ENCODE data around the gene DNAJA3. TPM values are rescaled to one million over a fixed set of nuclear protein-coding genes. Genes with fewer than 3 reads are reported as not detected.

DNAJA3 gene
- total and polyA plus RNA-seq, 9 of the 15 experiments (the other 6 are each of a cell fraction or from before 2014, with no cell fraction given): 8.1 to 105 (median 79.0) TPM

DNA sequence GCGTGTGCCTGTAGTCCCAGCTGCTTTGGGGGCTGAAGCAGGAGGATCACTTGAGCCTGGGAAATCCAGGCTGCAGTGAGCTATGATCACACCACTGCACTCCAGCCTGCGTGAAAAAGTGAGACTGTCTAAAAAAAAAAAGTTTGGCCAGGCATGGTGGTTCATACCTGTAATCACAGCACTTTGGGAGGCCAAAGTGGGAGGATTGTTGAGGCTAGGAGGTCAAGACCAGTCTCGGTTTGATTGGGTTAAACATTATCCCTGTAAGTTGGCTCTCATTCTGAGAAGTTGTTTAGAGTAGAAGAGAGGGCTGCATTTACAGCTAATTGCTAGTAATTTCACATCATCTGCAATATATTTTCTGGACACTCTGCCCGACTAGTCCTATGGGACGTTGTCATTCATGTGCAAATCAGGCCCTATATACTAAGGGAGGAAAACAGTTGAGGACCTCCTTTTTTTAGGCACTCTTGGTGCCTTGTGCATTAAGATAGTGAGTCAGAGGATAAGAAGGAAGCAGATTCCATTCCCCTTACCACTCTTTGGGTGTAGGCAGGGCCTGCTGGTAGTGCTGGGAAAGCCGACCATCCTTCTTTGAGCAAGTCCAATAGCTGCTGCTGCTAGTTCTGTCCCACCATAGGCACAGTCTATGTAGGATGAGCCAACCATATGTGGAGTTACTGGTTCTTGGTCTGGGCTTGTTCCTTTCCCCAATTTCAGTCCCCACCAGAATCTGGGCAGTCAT, 69.2 kb downstream of the DNAJA3 start:
- no peak overlapping the region for H2AFZ ChIP-seq (ENCODE audit: low read depth, low read length)
- no TSS peak for BruUV-seq (replicated peaks)
- in situ Hi-C loops (cut with MboI) (no loop called here), intact Hi-C loops (cut with micrococcal nuclease) (no loop called here)
- H3K79me2 ChIP-seq (ENCODE audit: control insufficient read depth, insufficient read depth, low read length): peaks cover 36% of the 10 kb centered on the region
- no peaks in the 10 kb centered on the region for H3K9me1 ChIP-seq (ENCODE audit: control insufficient read depth, insufficient read depth, low read length)
- DNase-seq (ENCODE audit: extremely low read depth in 1 of 4, low spot score in 3 of 4) (no peak), FAIRE-seq (no peak), ATAC-seq (no peak)
- H3K27ac ChIP-seq (ENCODE audit: extremely low read depth, low read depth, low read length): no peak overlapping the region
- ChIA-PET POLR2A (interaction anchor here (1.5 kb wide), 1 partner anchor 10 kb away, joined by 4 read pairs; no protein-coding TSS in a partner anchor), CTCF (ENCODE audit: low intra/inter-chr PET ratio) (no interaction called here)
- TF ChIP-seq ELF2 (CRISPR knock-in tag; IDR thresholded peaks at IDR 0.05) (no peak), PML (IDR thresholded peaks at IDR 0.05; ENCODE audit: low read length) (no peak), ZFX (CRISPR knock-in tag; IDR thresholded peaks at IDR 0.05) (no peak), TAF9B (IDR thresholded peaks at IDR 0.05; ENCODE audit: partially characterized antibody) (no peak), ZNF121 (CRISPR knock-in tag; conservative IDR thresholded peaks at IDR 0.05) (no peak), CXXC5 (CRISPR knock-in tag; IDR thresholded peaks at IDR 0.05) (no peak), ELF4 (CRISPR knock-in tag; IDR thresholded peaks at IDR 0.05) (no peak), POLR2AphosphoS5 (IDR thresholded peaks at IDR 0.05; ENCODE audit: control insufficient read depth, insufficient read depth, low read depth, low read length) (no peak), BHLHE40 (IDR thresholded peaks at IDR 0.05; ENCODE audit: low read length) (no peak), CBFA2T3 (IDR thresholded peaks at IDR 0.05) (no peak), WHSC1 (IDR thresholded peaks at IDR 0.05; ENCODE audit: low read length) (no peak)
- TF ChIP-seq, protein P1, sequence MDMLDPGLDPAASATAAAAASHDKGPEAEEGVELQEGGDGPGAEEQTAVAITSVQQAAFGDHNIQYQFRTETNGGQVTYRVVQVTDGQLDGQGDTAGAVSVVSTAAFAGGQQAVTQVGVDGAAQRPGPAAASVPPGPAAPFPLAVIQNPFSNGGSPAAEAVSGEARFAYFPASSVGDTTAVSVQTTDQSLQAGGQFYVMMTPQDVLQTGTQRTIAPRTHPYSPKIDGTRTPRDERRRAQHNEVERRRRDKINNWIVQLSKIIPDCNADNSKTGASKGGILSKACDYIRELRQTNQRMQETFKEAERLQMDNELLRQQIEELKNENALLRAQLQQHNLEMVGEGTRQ (CRISPR knock-in tag; IDR thresholded peaks at IDR 0.05): no peak
- TF ChIP-seq, protein P2, sequence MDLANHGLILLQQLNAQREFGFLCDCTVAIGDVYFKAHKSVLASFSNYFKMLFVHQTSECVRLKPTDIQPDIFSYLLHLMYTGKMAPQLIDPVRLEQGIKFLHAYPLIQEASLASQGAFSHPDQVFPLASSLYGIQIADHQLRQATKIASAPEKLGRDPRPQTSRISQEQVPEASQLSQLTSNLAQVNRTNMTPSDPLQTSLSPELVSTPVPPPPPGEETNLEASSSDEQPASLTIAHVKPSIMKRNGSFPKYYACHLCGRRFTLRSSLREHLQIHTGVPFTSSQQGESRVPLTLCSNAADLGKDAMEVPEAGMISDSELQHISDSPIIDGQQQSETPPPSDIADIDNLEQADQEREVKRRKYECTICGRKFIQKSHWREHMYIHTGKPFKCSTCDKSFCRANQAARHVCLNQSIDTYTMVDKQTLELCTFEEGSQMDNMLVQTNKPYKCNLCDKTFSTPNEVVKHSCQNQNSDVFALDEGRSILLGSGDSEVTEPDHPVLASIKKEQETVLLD (IDR thresholded peaks at IDR 0.05): no peak
- TF ChIP-seq, protein P3, sequence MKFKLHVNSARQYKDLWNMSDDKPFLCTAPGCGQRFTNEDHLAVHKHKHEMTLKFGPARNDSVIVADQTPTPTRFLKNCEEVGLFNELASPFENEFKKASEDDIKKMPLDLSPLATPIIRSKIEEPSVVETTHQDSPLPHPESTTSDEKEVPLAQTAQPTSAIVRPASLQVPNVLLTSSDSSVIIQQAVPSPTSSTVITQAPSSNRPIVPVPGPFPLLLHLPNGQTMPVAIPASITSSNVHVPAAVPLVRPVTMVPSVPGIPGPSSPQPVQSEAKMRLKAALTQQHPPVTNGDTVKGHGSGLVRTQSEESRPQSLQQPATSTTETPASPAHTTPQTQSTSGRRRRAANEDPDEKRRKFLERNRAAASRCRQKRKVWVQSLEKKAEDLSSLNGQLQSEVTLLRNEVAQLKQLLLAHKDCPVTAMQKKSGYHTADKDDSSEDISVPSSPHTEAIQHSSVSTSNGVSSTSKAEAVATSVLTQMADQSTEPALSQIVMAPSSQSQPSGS (CRISPR knock-in tag; IDR thresholded peaks at IDR 0.05): no peak
- no peak overlapping the region for H3K4me3 ChIP-seq
- no peak overlapping the region for H3K4me2 ChIP-seq (ENCODE audit: insufficient read depth, low read length)
- WGBS (ENCODE audit: insufficient coverage, low coverage, missing lambda C conversion rate): 71% methylated on average over 6 of the region's 6 CpGs
- H4K20me1 ChIP-seq (replicated peaks; ENCODE audit: control insufficient read depth, insufficient read depth, low read length): no peaks in the 10 kb centered on the region
- H3K9ac ChIP-seq (ENCODE audit: insufficient read depth in 1 of 2, low read depth in 2 of 2, low read length in 2 of 2): no peak overlapping the region
- no peaks in the 10 kb centered on the region; a peak in 1 of 5 replicates for H3K4me1 ChIP-seq (replicated peaks in 1 of 2; ENCODE audit: control insufficient read depth in 2 of 2, insufficient read depth in 2 of 2, low read length in 2 of 2)
- H3K9me3 ChIP-seq (replicated peaks; ENCODE audit: control insufficient read depth, insufficient read depth, low read depth, low read length): no peaks in the 10 kb centered on the region
- H3K27me3 ChIP-seq (ENCODE audit: control insufficient read depth in 2 of 2, insufficient read depth in 2 of 2, low read length in 2 of 2): no peaks in the 10 kb centered on the region
- peaks cover 37% of the 10 kb centered on the region for H3K36me3 ChIP-seq (ENCODE audit: control insufficient read depth, insufficient read depth, low read length)
